Lower leg skin (tissue), 3 donors: ENCODE results near the gene OVOL1.

Experiments
- POLR2A ChIP-seq, 2 donors: fragments of 450-650 bp; IDR thresholded peaks; one replicate each; pipeline ENCODE4 v1.6.1; 2016 to 2017; ENCODE audit warnings: antibody characterized with exemption in 2 of 2, mild to moderate bottlenecking in 1 of 2, moderate library complexity in 1 of 2
- TF ChIP-seq, protein P1 (sequence below), 3 donors: fragments of 450-650 bp; IDR thresholded peaks; one replicate each; pipeline ENCODE4 v1.5.1; 2016; ENCODE audit warnings: antibody characterized with exemption in 3 of 3, mild to moderate bottlenecking in 3 of 3, moderate library complexity in 2 of 3

DNA sequence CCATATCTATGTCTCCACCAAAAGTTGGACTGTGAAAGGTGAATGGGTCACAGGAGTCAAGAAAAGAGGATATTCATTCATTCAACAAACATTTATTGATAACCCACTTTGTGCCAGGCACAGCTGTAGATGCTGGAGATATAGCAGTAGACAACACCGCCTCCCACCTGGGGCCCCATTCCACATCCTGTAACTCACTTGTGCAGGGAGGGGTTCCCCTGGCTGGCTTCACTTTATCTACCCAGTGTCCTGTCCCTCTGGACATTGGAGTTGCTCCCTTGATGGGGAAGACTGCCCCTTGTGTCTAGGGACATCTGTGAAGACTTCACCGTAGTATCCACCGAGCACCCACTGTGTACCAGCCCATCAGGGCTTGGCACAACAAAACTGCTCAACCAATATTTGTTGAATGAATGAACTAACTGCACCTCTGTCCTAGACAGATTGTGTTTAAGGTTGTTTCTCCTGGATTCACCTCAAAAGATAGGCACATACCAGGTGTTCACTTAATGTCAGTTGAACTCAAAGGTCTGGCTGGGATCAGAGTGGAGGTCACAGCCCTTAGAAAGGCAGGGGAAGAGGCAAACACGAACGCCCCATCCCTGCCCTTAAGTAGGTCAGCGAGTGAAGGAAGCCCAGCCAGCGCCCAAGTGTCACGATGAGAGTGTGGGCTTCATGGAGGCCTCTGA is 1.4 kb upstream of the OVOL1 start:
- TF ChIP-seq, protein P1, sequence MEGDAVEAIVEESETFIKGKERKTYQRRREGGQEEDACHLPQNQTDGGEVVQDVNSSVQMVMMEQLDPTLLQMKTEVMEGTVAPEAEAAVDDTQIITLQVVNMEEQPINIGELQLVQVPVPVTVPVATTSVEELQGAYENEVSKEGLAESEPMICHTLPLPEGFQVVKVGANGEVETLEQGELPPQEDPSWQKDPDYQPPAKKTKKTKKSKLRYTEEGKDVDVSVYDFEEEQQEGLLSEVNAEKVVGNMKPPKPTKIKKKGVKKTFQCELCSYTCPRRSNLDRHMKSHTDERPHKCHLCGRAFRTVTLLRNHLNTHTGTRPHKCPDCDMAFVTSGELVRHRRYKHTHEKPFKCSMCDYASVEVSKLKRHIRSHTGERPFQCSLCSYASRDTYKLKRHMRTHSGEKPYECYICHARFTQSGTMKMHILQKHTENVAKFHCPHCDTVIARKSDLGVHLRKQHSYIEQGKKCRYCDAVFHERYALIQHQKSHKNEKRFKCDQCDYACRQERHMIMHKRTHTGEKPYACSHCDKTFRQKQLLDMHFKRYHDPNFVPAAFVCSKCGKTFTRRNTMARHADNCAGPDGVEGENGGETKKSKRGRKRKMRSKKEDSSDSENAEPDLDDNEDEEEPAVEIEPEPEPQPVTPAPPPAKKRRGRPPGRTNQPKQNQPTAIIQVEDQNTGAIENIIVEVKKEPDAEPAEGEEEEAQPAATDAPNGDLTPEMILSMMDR (IDR thresholded peaks at IDR 0.05): no peak
- no peak for TF ChIP-seq POLR2A (IDR thresholded peaks at IDR 0.05)
